Activated naive CD8-positive, alpha-beta T cell (primary cell): ENCODE results near the gene TRERF1.
A peak's percentile ranks its signal among the peaks of the same experiment; 100 is the strongest.

Source experiments
- H3K27ac Mint-ChIP-seq: one replicate; pipeline ENCODE4 v1.8.0; 2021; ENCODE audit warnings: mixed read lengths
- H3K27me3 Mint-ChIP-seq: one replicate; pipeline ENCODE4 v1.8.0; 2021; ENCODE audit warnings: mixed read lengths
- H3K36me3 Mint-ChIP-seq: one replicate; pipeline ENCODE4 v1.8.0; 2021; ENCODE audit warnings: mixed read lengths
- H3K4me1 Mint-ChIP-seq: one replicate; pipeline ENCODE4 v1.8.0; 2021; ENCODE audit warnings: low read depth, mixed read lengths
- H3K4me3 Mint-ChIP-seq: one replicate; pipeline ENCODE4 v1.8.0; 2021; ENCODE audit warnings: mild to moderate bottlenecking, mixed read lengths
- H3K9me3 Mint-ChIP-seq: one replicate; pipeline ENCODE4 v1.8.0; 2021; ENCODE audit warnings: low read depth, mixed read lengths

The TRERF1 gene

GRCh38 chr6:42400886-42401612 lies 50.7 kb downstream of the TRERF1 start:
- H3K27ac Mint-ChIP-seq = peak overlapping the region; percentile 90
- peaks cover 83% of the 10 kb centered on the region for H3K4me1 Mint-ChIP-seq
- H3K36me3 Mint-ChIP-seq = peaks cover 2% of the 10 kb centered on the region
- no peaks in the 10 kb centered on the region for H3K27me3 Mint-ChIP-seq
- no peaks in the 10 kb centered on the region for H3K9me3 Mint-ChIP-seq
- no peak overlapping the region for H3K4me3 Mint-ChIP-seq

GRCh38 chr6:42400061-42400760 lies 51.5 kb downstream of the TRERF1 start:
- Mint-ChIP-seq H3K4me1 (peaks cover 91% of the 10 kb centered on the region), H3K9me3 (no peaks in the 10 kb centered on the region), H3K4me3 (no peak overlapping the region), H3K27ac (peak overlapping the region; percentile 90), H3K36me3 (peaks cover 2% of the 10 kb centered on the region), H3K27me3 (no peaks in the 10 kb centered on the region)

DNA sequence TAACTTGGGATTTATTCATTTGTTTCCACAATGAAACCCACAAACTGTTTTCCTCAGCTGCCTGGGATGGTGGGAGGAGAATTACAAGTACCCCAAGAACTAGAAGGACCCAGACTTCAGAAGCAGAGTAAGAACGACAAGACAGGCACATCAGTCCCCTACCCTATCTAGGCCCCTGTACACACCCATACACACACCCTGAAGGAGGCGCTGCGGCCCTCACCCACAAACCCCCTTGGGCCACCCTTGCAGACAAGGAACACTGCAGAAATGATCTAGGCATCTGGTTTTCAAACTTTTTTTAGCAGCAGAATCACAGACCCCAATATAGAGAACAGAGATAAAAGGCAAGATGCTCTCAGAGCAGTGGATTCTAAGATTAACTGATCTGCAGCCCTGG lies 55.0 kb downstream of the TRERF1 start:
- peak overlapping the region; percentile 78 for H3K27ac Mint-ChIP-seq
- no peaks in the 10 kb centered on the region for H3K27me3 Mint-ChIP-seq
- no peak overlapping the region for H3K4me3 Mint-ChIP-seq
- no peaks in the 10 kb centered on the region for H3K9me3 Mint-ChIP-seq
- peaks cover 92% of the 10 kb centered on the region for H3K4me1 Mint-ChIP-seq
- H3K36me3 Mint-ChIP-seq = peaks cover 2% of the 10 kb centered on the region

GRCh38 chr6:42394881-42395620 lies 56.7 kb downstream of the TRERF1 start:
- H3K36me3 Mint-ChIP-seq = peaks cover 2% of the 10 kb centered on the region
- no peaks in the 10 kb centered on the region for H3K27me3 Mint-ChIP-seq
- H3K27ac Mint-ChIP-seq = peak overlapping the region; percentile 99
- peaks cover 92% of the 10 kb centered on the region for H3K4me1 Mint-ChIP-seq
- peak overlapping the region; percentile 65 for H3K4me3 Mint-ChIP-seq
- no peaks in the 10 kb centered on the region for H3K9me3 Mint-ChIP-seq

- H3K27me3 Mint-ChIP-seq = no peaks in the 10 kb centered on the region
- peaks cover 93% of the 10 kb centered on the region for H3K4me1 Mint-ChIP-seq
- peak overlapping the region; percentile 99 for H3K27ac Mint-ChIP-seq
- H3K4me3 Mint-ChIP-seq = peak overlapping the region; percentile 65
- H3K36me3 Mint-ChIP-seq = peaks cover 2% of the 10 kb centered on the region
- no peaks in the 10 kb centered on the region for H3K9me3 Mint-ChIP-seq
These were observed 57.6 kb downstream of the TRERF1 start for GRCh38 chr6:42394151-42394550.

DNA sequence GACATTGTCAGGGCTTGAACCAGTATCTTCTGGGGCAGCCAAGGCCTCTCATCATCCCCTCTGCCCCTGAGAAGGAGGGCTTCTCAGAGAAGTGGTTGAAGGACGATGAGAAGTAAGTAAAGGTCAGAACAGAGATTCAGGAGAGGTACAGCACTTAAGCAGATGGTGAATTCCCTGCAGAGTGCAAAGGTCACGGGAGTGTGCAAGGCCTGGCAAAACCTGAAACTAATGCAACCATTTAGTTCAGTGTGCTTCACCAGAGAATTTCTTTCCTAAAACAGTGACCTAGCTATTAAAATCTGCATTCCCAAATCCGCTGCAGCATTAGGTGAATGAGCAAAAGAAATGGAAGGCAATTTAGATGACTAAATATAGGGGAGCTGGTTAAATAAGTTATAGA lies 58.4 kb downstream of the TRERF1 start:
- H3K27ac Mint-ChIP-seq = peak overlapping the region; percentile 99
- peaks cover 94% of the 10 kb centered on the region for H3K4me1 Mint-ChIP-seq
- peak overlapping the region; percentile 40 for H3K4me3 Mint-ChIP-seq
- H3K9me3 Mint-ChIP-seq = no peaks in the 10 kb centered on the region
- H3K27me3 Mint-ChIP-seq = no peaks in the 10 kb centered on the region
- H3K36me3 Mint-ChIP-seq = peaks cover under 1% of the 10 kb centered on the region

- peaks cover 95% of the 10 kb centered on the region for H3K4me1 Mint-ChIP-seq
- no peak overlapping the region for H3K4me3 Mint-ChIP-seq
- no peaks in the 10 kb centered on the region for H3K27me3 Mint-ChIP-seq
- H3K27ac Mint-ChIP-seq = peak overlapping the region; percentile 99
- no peaks in the 10 kb centered on the region for H3K36me3 Mint-ChIP-seq
- no peaks in the 10 kb centered on the region for H3K9me3 Mint-ChIP-seq
These were observed 58.9 kb downstream of the TRERF1 start for GRCh38 chr6:42392833-42393232.

GRCh38 chr6:42391441-42391840 lies 60.3 kb downstream of the TRERF1 start:
- H3K4me3 Mint-ChIP-seq = peak overlapping the region; percentile 83
- H3K9me3 Mint-ChIP-seq = no peaks in the 10 kb centered on the region
- H3K27me3 Mint-ChIP-seq = no peaks in the 10 kb centered on the region
- peak overlapping the region; percentile 99 for H3K27ac Mint-ChIP-seq
- H3K36me3 Mint-ChIP-seq = no peaks in the 10 kb centered on the region
- peaks cover 98% of the 10 kb centered on the region for H3K4me1 Mint-ChIP-seq

- peaks cover 100% of the 10 kb centered on the region for H3K4me1 Mint-ChIP-seq
- no peaks in the 10 kb centered on the region for H3K36me3 Mint-ChIP-seq
- H3K9me3 Mint-ChIP-seq = no peaks in the 10 kb centered on the region
- H3K4me3 Mint-ChIP-seq = peak overlapping the region; percentile 83
- H3K27me3 Mint-ChIP-seq = no peaks in the 10 kb centered on the region
- peak overlapping the region; percentile 99 for H3K27ac Mint-ChIP-seq
These were observed 61.3 kb downstream of the TRERF1 start for GRCh38 chr6:42390228-42390934.

GRCh38 chr6:42389736-42390135 lies 62.0 kb downstream of the TRERF1 start:
- H3K27me3 Mint-ChIP-seq = no peaks in the 10 kb centered on the region
- peaks cover 97% of the 10 kb centered on the region for H3K4me1 Mint-ChIP-seq
- H3K9me3 Mint-ChIP-seq = no peaks in the 10 kb centered on the region
- H3K4me3 Mint-ChIP-seq = peak overlapping the region; percentile 83
- no peaks in the 10 kb centered on the region for H3K36me3 Mint-ChIP-seq
- peak overlapping the region; percentile 99 for H3K27ac Mint-ChIP-seq

- no peaks in the 10 kb centered on the region for H3K9me3 Mint-ChIP-seq
- no peaks in the 10 kb centered on the region for H3K36me3 Mint-ChIP-seq
- H3K27me3 Mint-ChIP-seq = no peaks in the 10 kb centered on the region
- peak overlapping the region; percentile 99 for H3K27ac Mint-ChIP-seq
- H3K4me3 Mint-ChIP-seq = peak overlapping the region; percentile 54
- H3K4me1 Mint-ChIP-seq = peaks cover 93% of the 10 kb centered on the region
These were observed 63.7 kb downstream of the TRERF1 start for GRCh38 chr6:42388046-42388445.

GRCh38 chr6:42387336-42387735 lies 64.4 kb downstream of the TRERF1 start:
- no peaks in the 10 kb centered on the region for H3K9me3 Mint-ChIP-seq
- H3K36me3 Mint-ChIP-seq = no peaks in the 10 kb centered on the region
- H3K4me1 Mint-ChIP-seq = peaks cover 90% of the 10 kb centered on the region
- H3K4me3 Mint-ChIP-seq = peak overlapping the region; percentile 59
- peak overlapping the region; percentile 99 for H3K27ac Mint-ChIP-seq
- H3K27me3 Mint-ChIP-seq = no peaks in the 10 kb centered on the region

DNA sequence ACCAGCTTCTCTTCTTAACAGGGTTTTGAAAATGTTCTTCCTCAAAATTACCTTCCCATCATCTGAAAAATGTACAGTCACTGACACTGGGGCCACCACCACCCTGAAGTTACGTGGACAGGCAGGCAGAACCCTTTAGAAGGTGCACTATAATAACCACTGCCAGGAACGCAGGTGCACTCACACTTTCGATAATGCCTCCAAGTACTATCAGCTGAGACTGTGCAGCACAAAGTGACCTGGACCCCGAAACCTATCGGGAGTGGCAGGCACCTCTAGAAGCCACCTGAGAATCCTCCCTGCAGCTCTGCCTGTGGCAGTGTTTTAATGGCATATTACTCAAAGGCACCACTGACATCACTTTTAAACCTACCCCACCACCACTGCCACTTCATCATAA lies 66.4 kb downstream of the TRERF1 start:
- Mint-ChIP-seq H3K4me1 (peaks cover 85% of the 10 kb centered on the region), H3K9me3 (no peaks in the 10 kb centered on the region), H3K27me3 (no peaks in the 10 kb centered on the region), H3K4me3 (no peak overlapping the region), H3K27ac (no peak overlapping the region), H3K36me3 (no peaks in the 10 kb centered on the region)

GRCh38 chr6:42383421-42384205 lies 68.1 kb downstream of the TRERF1 start:
- H3K36me3 Mint-ChIP-seq = no peaks in the 10 kb centered on the region
- H3K4me3 Mint-ChIP-seq = no peak overlapping the region
- H3K9me3 Mint-ChIP-seq = no peaks in the 10 kb centered on the region
- H3K4me1 Mint-ChIP-seq = peaks cover 81% of the 10 kb centered on the region
- peak overlapping the region; percentile 80 for H3K27ac Mint-ChIP-seq
- H3K27me3 Mint-ChIP-seq = no peaks in the 10 kb centered on the region
